Neural cell (in vitro differentiated cells): Measurements from ENCODE around the gene COL4A2. TPM values are rescaled to one million over a fixed set of nuclear protein-coding genes. Genes with fewer than 3 reads are reported as not detected.

Source experiments
- H2AFZ ChIP-seq: fragments of 200-600, 300-800 bp; sonication (generic), shearing (Covaris generic); 2 replicates; pipeline ENCODE4 v1.6.0; 2014; ENCODE audit warnings: low read depth, mild to moderate bottlenecking, antibody characterized with exemption, low read length, moderate library complexity
- H3F3A ChIP-seq: fragments of 200-600 bp; shearing (Covaris generic); 2 replicates; pipeline ENCODE4 v1.6.1; 2016; ENCODE audit warnings: mild to moderate bottlenecking, moderate library complexity, mixed read lengths, antibody characterized with exemption, low read length; ENCODE audit not compliant: insufficient read depth, poor library complexity, severe bottlenecking
- H3K27ac ChIP-seq: fragments of 200-600, 300-800 bp; sonication (generic), shearing (Covaris generic); 2 replicates; pipeline ENCODE4 v1.5.1; 2014; ENCODE audit warnings: mild to moderate bottlenecking, low read length, moderate library complexity
- H3K27me3 ChIP-seq: fragments of 300-800, 200-600 bp; sonication (generic), shearing (Covaris generic); 2 replicates; pipeline ENCODE4 v1.6.0; 2014; ENCODE audit warnings: mild to moderate bottlenecking, low read depth, low read length, moderate library complexity; ENCODE audit not compliant: insufficient read depth
- H3K36me3 ChIP-seq: fragments of 300-800, 200-600 bp; sonication (generic), shearing (Covaris generic); 2 replicates; pipeline ENCODE4 v1.5.1; 2014; ENCODE audit warnings: mild to moderate bottlenecking, antibody characterized with exemption, low read length, moderate library complexity; ENCODE audit not compliant: insufficient read depth
- H3K4me2 ChIP-seq: fragments of 300-800, 200-600 bp; sonication (generic), shearing (Covaris generic); 2 replicates; pipeline ENCODE4 v1.6.0; 2014; ENCODE audit warnings: mild to moderate bottlenecking, low read length
- H3K4me3 ChIP-seq: fragments of 300-800, 200-600 bp; sonication (generic), shearing (Covaris generic); 2 replicates; pipeline ENCODE4 v1.5.1; 2014; ENCODE audit warnings: mild to moderate bottlenecking, low read length, moderate library complexity
- H3K79me2 ChIP-seq: fragments of 200-600 bp; shearing (Covaris generic); replicated peaks from 2 replicates; pipeline ENCODE4 v1.6.0; 2014; ENCODE audit warnings: mild to moderate bottlenecking, low read length, moderate library complexity; ENCODE audit not compliant: insufficient read depth
- H3K9ac ChIP-seq: fragments of 300-800, 200-600 bp; sonication (generic), shearing (Covaris generic); 2 replicates; pipeline ENCODE4 v1.6.1; 2016; ENCODE audit warnings: mild to moderate bottlenecking, low read length, mixed read lengths
- H3K9me2 ChIP-seq: fragments of 200-600 bp; shearing (Covaris generic); 2 replicates; pipeline ENCODE4 v1.6.1; 2016; ENCODE audit warnings: mild to moderate bottlenecking, low read length, mixed read lengths; ENCODE audit not compliant: insufficient read depth
- H3K9me3 ChIP-seq: fragments of 200-600, 300-800 bp; sonication (generic), shearing (Covaris generic); 2 replicates; pipeline ENCODE4 v1.6.1; 2016; ENCODE audit warnings: mild to moderate bottlenecking, mixed run types, low read length, moderate library complexity, mixed read lengths
- H4K20me1 ChIP-seq: fragments of 200-600 bp; shearing (Covaris generic); 2 replicates; pipeline ENCODE4 v1.6.1; 2016; ENCODE audit warnings: mild to moderate bottlenecking, mixed run types; ENCODE audit not compliant: insufficient read depth
- EP300 ChIP-seq: fragments of 450-650 bp; conservative IDR thresholded peaks from 2 replicates; pipeline ENCODE4 v1.6.1; 2014; ENCODE audit warnings: antibody characterized with exemption, mild to moderate bottlenecking, moderate library complexity; ENCODE audit not compliant: poor library complexity, severe bottlenecking
- EZH2 ChIP-seq: fragments of 200-600, 300-800 bp; shearing (Covaris generic), sonication (generic); IDR thresholded peaks from 2 replicates; pipeline ENCODE4 v1.6.1; 2014; ENCODE audit warnings: antibody characterized with exemption, low read length, borderline replicate concordance, mild to moderate bottlenecking; ENCODE audit not compliant: insufficient read depth, poor library complexity, severe bottlenecking
- MXI1 ChIP-seq: fragments of 450-650 bp; conservative IDR thresholded peaks from 2 replicates; pipeline ENCODE4 v1.6.1; 2014; ENCODE audit warnings: antibody characterized with exemption, mild to moderate bottlenecking; ENCODE audit not compliant: poor library complexity, severe bottlenecking
- POLR2AphosphoS5 ChIP-seq: IDR thresholded peaks from 2 replicates; pipeline ENCODE4 v1.6.1; 2012
- RAD21 ChIP-seq: fragments of 450-650 bp; conservative IDR thresholded peaks from 2 replicates; pipeline ENCODE4 v1.6.1; 2014; ENCODE audit warnings: antibody characterized with exemption, mild to moderate bottlenecking, moderate library complexity
- SMC3 ChIP-seq: fragments of 450-650 bp; conservative IDR thresholded peaks from 2 replicates; pipeline ENCODE4 v1.6.1; 2014; ENCODE audit warnings: antibody characterized with exemption, mild to moderate bottlenecking, moderate library complexity; ENCODE audit not compliant: poor library complexity
- TAF1 ChIP-seq: IDR thresholded peaks from 2 replicates; pipeline ENCODE4 v1.6.1; 2012; ENCODE audit warnings: low read depth
- polyA plus RNA-seq: library from polyadenylated mRNA; depleted of rRNA; stranded (reverse); fragments of >200 nt; gene quantifications from 2 replicates; pipeline ENCODE4 v1.2.3, GENCODE V29; 2014
- TF ChIP-seq, protein P1 (sequence below): IDR thresholded peaks from 2 replicates; pipeline ENCODE4 v1.6.1; 2012; ENCODE audit warnings: borderline replicate concordance
- TF ChIP-seq, protein P2 (sequence below): fragments of 450-650 bp; IDR thresholded peaks from 2 replicates; pipeline ENCODE4 v1.5.1; 2014; ENCODE audit warnings: antibody characterized with exemption, mild to moderate bottlenecking, moderate library complexity; ENCODE audit not compliant: poor library complexity, severe bottlenecking

The COL4A2 gene
- polyA plus RNA-seq, 1 donor from 2014 or later, result 30.8 TPM

DNA sequence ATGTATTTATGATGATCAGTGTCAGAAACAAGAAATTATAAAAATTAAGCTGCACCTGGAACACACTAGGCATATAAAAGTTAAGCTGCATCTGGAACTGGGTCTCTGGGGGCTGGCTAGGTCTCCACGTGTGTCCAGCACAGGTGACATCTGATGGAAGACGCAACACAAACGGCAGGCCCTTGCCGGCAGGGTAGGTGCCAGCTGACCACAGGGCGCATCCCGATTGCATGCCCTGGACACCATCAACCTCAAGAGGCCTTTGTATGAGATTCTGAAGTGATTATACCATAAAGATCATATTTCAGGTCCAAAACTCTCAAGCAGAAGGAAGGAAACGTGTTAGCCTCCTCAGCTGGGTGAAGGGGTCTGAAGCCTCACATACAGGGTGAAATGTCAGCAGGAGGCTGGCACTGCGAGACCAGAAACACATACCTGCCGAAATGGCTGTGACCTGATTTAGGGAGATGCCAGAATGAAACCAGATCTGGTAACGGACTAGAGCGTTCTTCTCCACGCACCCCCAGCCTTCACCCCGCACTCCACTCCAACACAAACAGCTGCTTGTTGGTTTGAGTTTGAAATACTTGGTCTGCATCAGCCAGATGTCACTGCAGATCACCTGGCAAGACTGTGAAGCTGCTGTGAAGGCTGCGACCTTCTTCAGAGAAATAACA, 37.4 kb upstream of the COL4A2 start:
- Histone ChIP-seq H3F3A (no peaks in the 10 kb centered on the region), H3K9me3 (no peaks in the 10 kb centered on the region), H3K9me2 (no peaks in the 10 kb centered on the region), H3K4me3 (no peak overlapping the region), H3K79me2 (no peaks in the 10 kb centered on the region), H3K27me3 (no peaks in the 10 kb centered on the region), H3K36me3 (no peaks in the 10 kb centered on the region), H3K9ac (no peak overlapping the region), H3K27ac (no peak overlapping the region), H4K20me1 (no peaks in the 10 kb centered on the region), H2AFZ (no peak overlapping the region), H3K4me2 (no peak overlapping the region)
- no peak for TF ChIP-seq TAF1
- TF ChIP-seq, protein P1, sequence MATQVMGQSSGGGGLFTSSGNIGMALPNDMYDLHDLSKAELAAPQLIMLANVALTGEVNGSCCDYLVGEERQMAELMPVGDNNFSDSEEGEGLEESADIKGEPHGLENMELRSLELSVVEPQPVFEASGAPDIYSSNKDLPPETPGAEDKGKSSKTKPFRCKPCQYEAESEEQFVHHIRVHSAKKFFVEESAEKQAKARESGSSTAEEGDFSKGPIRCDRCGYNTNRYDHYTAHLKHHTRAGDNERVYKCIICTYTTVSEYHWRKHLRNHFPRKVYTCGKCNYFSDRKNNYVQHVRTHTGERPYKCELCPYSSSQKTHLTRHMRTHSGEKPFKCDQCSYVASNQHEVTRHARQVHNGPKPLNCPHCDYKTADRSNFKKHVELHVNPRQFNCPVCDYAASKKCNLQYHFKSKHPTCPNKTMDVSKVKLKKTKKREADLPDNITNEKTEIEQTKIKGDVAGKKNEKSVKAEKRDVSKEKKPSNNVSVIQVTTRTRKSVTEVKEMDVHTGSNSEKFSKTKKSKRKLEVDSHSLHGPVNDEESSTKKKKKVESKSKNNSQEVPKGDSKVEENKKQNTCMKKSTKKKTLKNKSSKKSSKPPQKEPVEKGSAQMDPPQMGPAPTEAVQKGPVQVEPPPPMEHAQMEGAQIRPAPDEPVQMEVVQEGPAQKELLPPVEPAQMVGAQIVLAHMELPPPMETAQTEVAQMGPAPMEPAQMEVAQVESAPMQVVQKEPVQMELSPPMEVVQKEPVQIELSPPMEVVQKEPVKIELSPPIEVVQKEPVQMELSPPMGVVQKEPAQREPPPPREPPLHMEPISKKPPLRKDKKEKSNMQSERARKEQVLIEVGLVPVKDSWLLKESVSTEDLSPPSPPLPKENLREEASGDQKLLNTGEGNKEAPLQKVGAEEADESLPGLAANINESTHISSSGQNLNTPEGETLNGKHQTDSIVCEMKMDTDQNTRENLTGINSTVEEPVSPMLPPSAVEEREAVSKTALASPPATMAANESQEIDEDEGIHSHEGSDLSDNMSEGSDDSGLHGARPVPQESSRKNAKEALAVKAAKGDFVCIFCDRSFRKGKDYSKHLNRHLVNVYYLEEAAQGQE, result no peak
- no peak for TF ChIP-seq RAD21
- TF ChIP-seq POLR2AphosphoS5, result no peak
- TF ChIP-seq EP300, result no peak
- TF ChIP-seq, protein P2, sequence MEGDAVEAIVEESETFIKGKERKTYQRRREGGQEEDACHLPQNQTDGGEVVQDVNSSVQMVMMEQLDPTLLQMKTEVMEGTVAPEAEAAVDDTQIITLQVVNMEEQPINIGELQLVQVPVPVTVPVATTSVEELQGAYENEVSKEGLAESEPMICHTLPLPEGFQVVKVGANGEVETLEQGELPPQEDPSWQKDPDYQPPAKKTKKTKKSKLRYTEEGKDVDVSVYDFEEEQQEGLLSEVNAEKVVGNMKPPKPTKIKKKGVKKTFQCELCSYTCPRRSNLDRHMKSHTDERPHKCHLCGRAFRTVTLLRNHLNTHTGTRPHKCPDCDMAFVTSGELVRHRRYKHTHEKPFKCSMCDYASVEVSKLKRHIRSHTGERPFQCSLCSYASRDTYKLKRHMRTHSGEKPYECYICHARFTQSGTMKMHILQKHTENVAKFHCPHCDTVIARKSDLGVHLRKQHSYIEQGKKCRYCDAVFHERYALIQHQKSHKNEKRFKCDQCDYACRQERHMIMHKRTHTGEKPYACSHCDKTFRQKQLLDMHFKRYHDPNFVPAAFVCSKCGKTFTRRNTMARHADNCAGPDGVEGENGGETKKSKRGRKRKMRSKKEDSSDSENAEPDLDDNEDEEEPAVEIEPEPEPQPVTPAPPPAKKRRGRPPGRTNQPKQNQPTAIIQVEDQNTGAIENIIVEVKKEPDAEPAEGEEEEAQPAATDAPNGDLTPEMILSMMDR, result no peak
- no peak for TF ChIP-seq MXI1
- TF ChIP-seq SMC3, result no peak
- no peak for TF ChIP-seq EZH2

DNA sequence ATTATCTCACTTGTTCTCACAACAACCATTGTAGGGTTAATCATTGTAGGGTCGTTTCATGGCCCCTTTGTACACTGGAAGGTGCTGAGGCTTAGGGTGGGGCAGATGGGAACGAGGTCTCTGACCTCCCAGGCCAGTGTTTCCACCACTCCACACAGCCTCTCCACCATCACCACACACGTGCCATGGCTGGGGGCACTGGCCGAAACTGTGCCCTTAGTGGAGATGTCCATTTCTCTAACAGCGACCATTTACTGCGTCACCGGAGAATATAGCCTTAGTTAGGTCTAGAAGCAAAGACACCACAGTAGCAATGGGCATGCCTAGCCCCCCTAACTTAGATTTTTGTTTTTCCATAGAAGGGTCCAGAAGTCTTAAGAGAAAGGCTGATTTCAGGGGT, 36.6 kb upstream of the COL4A2 start:
- Histone ChIP-seq H3K4me2 (no peak overlapping the region), H3K4me3 (no peak overlapping the region), H3K9ac (no peak overlapping the region), H2AFZ (no peak overlapping the region), H3K27ac (no peak overlapping the region), H3K9me2 (no peaks in the 10 kb centered on the region), H3K36me3 (no peaks in the 10 kb centered on the region), H3K27me3 (no peaks in the 10 kb centered on the region), H4K20me1 (no peaks in the 10 kb centered on the region), H3K79me2 (no peaks in the 10 kb centered on the region), H3K9me3 (no peaks in the 10 kb centered on the region), H3F3A (no peaks in the 10 kb centered on the region)
- TF ChIP-seq POLR2AphosphoS5 (no peak), EP300 (no peak), MXI1 (no peak), TAF1 (no peak)
- TF ChIP-seq, protein P1, result no peak
- TF ChIP-seq, protein P2, result no peak
